H9 (cell line): Measurements from ENCODE around the gene EHD4. TPM values are rescaled to one million over a fixed set of nuclear protein-coding genes. Genes with fewer than 3 reads are reported as not detected.

Source experiments
- DNase-seq: peaks from one replicate; pipeline ENCODE4 v3.0.0-alpha.2; 2017
- H2AFZ ChIP-seq: one replicate; pipeline ENCODE4 v1.6.1; 2013; ENCODE audit warnings: mild to moderate bottlenecking, low read length, control low read depth, moderate library complexity
- H2AK5ac ChIP-seq: 2 replicates; pipeline ENCODE4 v1.6.1; 2013; ENCODE audit warnings: low read length, control low read depth, mixed read lengths; ENCODE audit not compliant: insufficient read length
- H2BK120ac ChIP-seq: one replicate; pipeline ENCODE4 v1.6.1; 2013; ENCODE audit warnings: low read depth, mild to moderate bottlenecking, low read length, control low read depth, inconsistent platforms; ENCODE audit not compliant: poor library complexity, severe bottlenecking
- H2BK12ac ChIP-seq: 2 replicates; pipeline ENCODE4 v1.6.1; 2013; ENCODE audit warnings: low read length, control low read depth, mixed read lengths, low read depth; ENCODE audit not compliant: insufficient read length
- H2BK15ac ChIP-seq: 2 replicates; pipeline ENCODE4 v1.6.1; 2013; ENCODE audit warnings: low read depth, low read length, control low read depth
- H2BK20ac ChIP-seq: one replicate; pipeline ENCODE4 v1.6.1; 2013; ENCODE audit warnings: low read depth, mild to moderate bottlenecking, low read length, control low read depth, inconsistent platforms; ENCODE audit not compliant: poor library complexity, severe bottlenecking
- H2BK5ac ChIP-seq: 2 replicates; pipeline ENCODE4 v1.6.1; 2013; ENCODE audit warnings: low read length, control low read depth, mixed read lengths; ENCODE audit not compliant: insufficient read length
- H3K14ac ChIP-seq: 2 replicates; pipeline ENCODE4 v1.6.1; 2013; ENCODE audit warnings: low read length, control low read depth; ENCODE audit not compliant: insufficient read depth
- H3K18ac ChIP-seq: 2 replicates; pipeline ENCODE4 v1.6.1; 2013; ENCODE audit warnings: low read depth, mild to moderate bottlenecking, mixed read lengths, low read length, control low read depth; ENCODE audit not compliant: insufficient read length
- H3K23ac ChIP-seq: 2 replicates; pipeline ENCODE4 v1.6.1; 2013; ENCODE audit warnings: low read length, control low read depth, mixed read lengths, low read depth; ENCODE audit not compliant: insufficient read length
- H3K23me2 ChIP-seq: 2 replicates; pipeline ENCODE4 v1.6.1; 2013; ENCODE audit warnings: low read depth, mild to moderate bottlenecking, mixed read lengths, low read length, control low read depth; ENCODE audit not compliant: insufficient read length, poor library complexity, severe bottlenecking
- H3K27ac ChIP-seq: 2 replicates; pipeline ENCODE4 v1.5.1; 2013; ENCODE audit warnings: low read length, control low read depth, mixed read lengths, low read depth; ENCODE audit not compliant: insufficient read length
- H3K27me3 ChIP-seq: 2 replicates; pipeline ENCODE4 v1.6.1; 2013; ENCODE audit warnings: low read length, control low read depth, inconsistent platforms; ENCODE audit not compliant: insufficient read depth
- H3K4ac ChIP-seq: 2 replicates; pipeline ENCODE4 v1.6.1; 2013; ENCODE audit warnings: low read depth, mild to moderate bottlenecking, control low read depth, inconsistent platforms, low read length, moderate library complexity
- H3K4me1 ChIP-seq: 2 replicates; pipeline ENCODE4 v1.6.1; 2013; ENCODE audit warnings: low read length, control low read depth, inconsistent platforms; ENCODE audit not compliant: insufficient read depth
- H3K4me2 ChIP-seq: 2 replicates; pipeline ENCODE4 v1.6.1; 2013; ENCODE audit warnings: low read length, control low read depth, mixed read lengths; ENCODE audit not compliant: insufficient read length, insufficient read depth
- H3K56ac ChIP-seq: 2 replicates; pipeline ENCODE4 v1.6.1; 2013; ENCODE audit warnings: low read depth, mild to moderate bottlenecking, mixed read lengths, low read length, control low read depth; ENCODE audit not compliant: insufficient read length
- H3K79me1 ChIP-seq: 2 replicates; pipeline ENCODE4 v1.6.1; 2013; ENCODE audit warnings: low read depth, mild to moderate bottlenecking, moderate library complexity, low read length, control low read depth, inconsistent platforms; ENCODE audit not compliant: insufficient read depth, poor library complexity, severe bottlenecking
- H3K79me2 ChIP-seq: 2 replicates; pipeline ENCODE4 v1.6.1; 2013; ENCODE audit warnings: low read length, control low read depth, inconsistent platforms; ENCODE audit not compliant: insufficient read depth
- H3K9ac ChIP-seq: 2 replicates; pipeline ENCODE4 v1.6.1; 2013; ENCODE audit warnings: low read length, control low read depth, mixed read lengths; ENCODE audit not compliant: insufficient read length; ENCODE audit errors: extremely low read depth
- H3K9me3 ChIP-seq: one replicate; pipeline ENCODE4 v1.6.1; 2013; ENCODE audit warnings: low read depth, low read length, inconsistent platforms; ENCODE audit not compliant: control insufficient read depth
- H3T11ph ChIP-seq: one replicate; pipeline ENCODE4 v1.6.1; 2013; ENCODE audit warnings: mild to moderate bottlenecking, low read length, control low read depth, inconsistent platforms
- H4K20me1 ChIP-seq: one replicate; pipeline ENCODE4 v1.6.1; 2013; ENCODE audit not compliant: control insufficient read depth, insufficient read length, insufficient read depth
- H4K5ac ChIP-seq: 2 replicates; pipeline ENCODE4 v1.6.1; 2013; ENCODE audit warnings: low read depth, mild to moderate bottlenecking, mixed read lengths, low read length, control low read depth; ENCODE audit not compliant: insufficient read length
- H4K8ac ChIP-seq: replicated peaks from 2 replicates; pipeline ENCODE4 v1.6.1; 2013; ENCODE audit warnings: low read length, control low read depth, mixed read lengths, low read depth; ENCODE audit not compliant: insufficient read length
- H4K91ac ChIP-seq: 2 replicates; pipeline ENCODE4 v1.6.1; 2013; ENCODE audit warnings: low read depth, mild to moderate bottlenecking, moderate library complexity, mixed read lengths, low read length, control low read depth; ENCODE audit not compliant: insufficient read length
- H3K27ac Mint-ChIP-seq, 3 experiments: 2 replicates in 2 of 3; 3 replicates in 1 of 3; pipeline ENCODE4 v1.8.0; 2020 to 2021; ENCODE audit warnings: mixed read lengths in 3 of 3, mild to moderate bottlenecking in 1 of 3, moderate library complexity in 1 of 3
- H3K27me3 Mint-ChIP-seq: 2 replicates; pipeline ENCODE4 v1.8.0; 2021; ENCODE audit warnings: low read depth, mild to moderate bottlenecking, moderate library complexity, mixed read lengths
- H3K36me3 Mint-ChIP-seq, 3 experiments: 2 replicates in 2 of 3; 3 replicates in 1 of 3; pipeline ENCODE4 v1.8.0; 2020 to 2021; ENCODE audit warnings: low read depth in 3 of 3, mixed read lengths in 3 of 3; ENCODE audit not compliant: insufficient read depth in 1 of 3
- H3K4me1 Mint-ChIP-seq, 2 experiments: 2 replicates each; pipeline ENCODE4 v1.8.0; 2020; ENCODE audit warnings: mixed read lengths in 2 of 2
- H3K4me3 Mint-ChIP-seq, 2 experiments: 2 replicates in 1 of 2; 3 replicates in 1 of 2; pipeline ENCODE4 v1.8.0; 2020 to 2021; ENCODE audit warnings: mild to moderate bottlenecking in 2 of 2, mixed read lengths in 2 of 2, moderate library complexity in 1 of 2
- H3K9me3 Mint-ChIP-seq, 2 experiments: 2 replicates in 1 of 2; 3 replicates in 1 of 2; pipeline ENCODE4 v1.8.0; 2020; ENCODE audit warnings: mild to moderate bottlenecking in 2 of 2, mixed read lengths in 2 of 2, moderate library complexity in 1 of 2
- CTCF ChIP-seq: fragments of 200-600 bp; sonication (generic); conservative IDR thresholded peaks from 3 replicates; pipeline ENCODE4 v1.8.0; 2021; ENCODE audit warnings: antibody characterized with exemption, mild to moderate bottlenecking
- WGBS: extraction: QIAGEN DNeasy Blood & Tissue Kit; methylation state at CpG from one replicate; pipeline ENCODE4 v1.1.7; 2013; ENCODE audit warnings: missing lambda C conversion rate, low lambda C conversion rate, mixed read lengths; ENCODE audit not compliant: insufficient read length; ENCODE audit errors: extremely low coverage; 5-methylcytosine and 5-hydroxymethylcytosine counted together
- total RNA-seq: library from RNA; stranded (reverse); gene quantifications from 2 replicates; pipeline ENCODE4 v1.2.1, GENCODE V29; 2021

The EHD4 gene
- total RNA-seq, 1 experiment from 2014 or later: 22.9 TPM

- H3K9me3 Mint-ChIP-seq: no peaks in the 10 kb centered on the region
- Histone ChIP-seq H2BK5ac (no peak overlapping the region), H2BK12ac (no peak overlapping the region), H3K14ac (no peak overlapping the region; the same call in 1 of the 2 replicates), H3K27ac (no peak overlapping the region), H3K79me1 (no peaks in the 10 kb centered on the region), H3K4me1 (no peaks in the 10 kb centered on the region), H2BK15ac (no peak overlapping the region), H3K4me2 (no peak overlapping the region), H3K9me3 (no peaks in the 10 kb centered on the region), H3K4ac (no peak overlapping the region), H4K91ac (no peak overlapping the region), H4K5ac (no peak overlapping the region), H4K20me1 (no peaks in the 10 kb centered on the region), H2AK5ac (no peak overlapping the region), H3T11ph (no peak overlapping the region), H3K23me2 (no peaks in the 10 kb centered on the region), H2BK20ac (no peak overlapping the region), H2AFZ (no peak overlapping the region), H3K79me2 (no peaks in the 10 kb centered on the region), H3K9ac (no peak overlapping the region), H3K23ac (no peak overlapping the region), H3K27me3 (no peaks in the 10 kb centered on the region), H3K18ac (no peak overlapping the region), H3K56ac (no peak overlapping the region), H4K8ac (no peak overlapping the region), H2BK120ac (no peak overlapping the region)
- DNase-seq: no peak
- no peak overlapping the region for H3K4me3 Mint-ChIP-seq
- no peaks in the 10 kb centered on the region for H3K36me3 Mint-ChIP-seq
- H3K27ac Mint-ChIP-seq: peak overlapping the region in 1 of 3 experiments; percentile 94; a peak in 3 of 7 replicates
- no peak for TF ChIP-seq CTCF
- WGBS: no CpG with 5 or more reads among the region's 25 CpGs
- H3K27me3 Mint-ChIP-seq: no peaks in the 10 kb centered on the region; the same call in none of the 2 replicates
- H3K4me1 Mint-ChIP-seq: peaks cover 10 to 16% of the 10 kb centered on the region in 2 experiments
Measured at GRCh38 chr15:41866872-41867579, 105.3 kb downstream of the EHD4 start.
